ENCODE results near the gene CAPN13.

CAPN13 gene

DNA sequence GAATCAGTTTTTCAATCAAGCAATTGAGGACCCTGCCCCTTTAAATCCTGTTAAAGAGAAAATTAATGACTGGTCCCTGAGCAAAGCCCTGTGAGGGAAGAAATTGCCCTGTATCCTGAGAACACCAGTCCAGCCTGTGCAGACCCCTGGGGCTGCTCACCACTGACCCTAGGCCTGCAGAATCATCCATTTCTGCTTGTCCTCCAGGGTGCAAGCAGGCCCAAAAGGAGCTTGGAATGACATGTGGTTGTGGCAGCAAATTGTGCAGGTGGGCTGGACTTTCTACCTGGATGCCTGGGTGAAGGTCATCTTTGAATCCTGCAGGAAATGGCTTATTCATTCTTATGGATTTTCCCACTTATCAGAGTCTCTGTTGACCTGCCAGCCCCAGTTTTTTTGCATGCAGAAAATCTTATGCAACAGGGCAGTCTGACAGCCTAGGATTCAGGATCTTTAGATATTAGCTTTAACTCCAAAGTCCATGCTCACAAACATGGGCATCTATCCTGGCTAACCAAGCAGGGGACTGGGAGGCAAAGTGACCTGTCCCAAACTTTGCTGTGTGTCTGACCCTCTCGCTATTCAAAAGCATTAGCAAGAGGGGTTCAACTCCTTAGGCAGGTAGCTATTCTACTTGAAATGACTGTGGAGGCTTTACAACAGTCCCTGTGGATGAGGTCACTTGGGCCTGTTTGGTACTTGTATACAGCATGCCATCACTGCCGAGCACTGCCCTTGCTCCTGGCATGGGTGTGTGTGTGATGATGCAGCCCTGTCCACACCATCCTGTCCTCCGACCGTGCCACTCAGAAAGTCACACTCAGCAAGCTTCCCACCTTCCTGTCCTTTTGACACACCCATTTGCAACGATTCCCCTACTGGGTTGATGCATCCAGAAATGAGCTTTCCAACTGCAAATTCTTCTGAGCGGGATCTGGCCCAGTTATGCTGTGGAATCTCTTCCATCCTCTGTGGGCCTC is 85.3 kb downstream of the CAPN13 start:
- no peak for DNase-seq

DNA sequence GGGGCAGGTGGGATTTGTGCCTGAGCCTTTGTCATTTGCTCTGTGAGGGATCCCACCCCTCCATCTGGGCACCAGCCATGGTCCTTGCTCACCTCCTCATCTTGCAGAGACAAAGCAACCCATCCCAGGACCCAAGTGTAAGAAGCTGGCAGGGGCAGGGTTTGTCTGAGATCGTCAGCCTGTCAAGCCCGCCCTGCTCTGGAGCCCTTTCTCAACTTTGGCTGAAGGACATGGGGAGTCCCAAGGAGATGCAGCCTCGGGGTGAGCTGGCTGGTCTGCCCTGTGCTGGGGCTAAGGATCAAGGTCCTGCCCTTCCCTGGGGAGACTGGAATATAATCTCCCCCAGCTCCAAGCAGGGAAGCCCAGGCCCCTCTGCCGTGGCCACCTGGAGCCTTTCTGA is 86.0 kb downstream of the CAPN13 start:
- no peak for DNase-seq

DNA sequence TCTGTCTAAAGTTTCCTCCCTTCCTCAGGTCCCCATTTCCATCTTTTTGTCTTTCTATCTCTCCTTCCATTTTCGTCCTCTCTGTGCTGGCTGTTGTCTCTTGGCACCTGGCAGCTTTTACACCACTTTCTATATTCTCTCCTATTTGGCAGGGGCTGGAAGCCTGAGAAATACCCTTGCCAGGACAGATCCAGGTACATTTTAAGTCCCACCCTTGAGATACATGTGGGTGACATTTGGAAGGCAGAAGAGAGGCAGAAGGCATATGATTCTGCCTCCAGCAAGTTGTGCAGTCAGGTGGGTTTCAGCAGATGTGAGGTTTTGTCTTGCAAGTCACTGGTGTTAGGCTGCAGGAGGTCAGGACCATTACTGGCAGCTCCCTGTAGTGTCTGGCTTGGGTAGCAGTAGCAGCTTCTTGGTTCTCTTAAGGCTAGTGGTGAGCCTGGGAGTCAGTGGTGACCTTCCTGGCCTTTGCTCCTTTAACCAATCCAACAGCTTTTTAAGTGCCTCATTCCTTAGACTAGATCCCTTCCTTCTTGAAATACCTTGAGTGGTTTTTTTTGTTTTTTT is 90.1 kb downstream of the CAPN13 start:
- no peak for DNase-seq

DNA sequence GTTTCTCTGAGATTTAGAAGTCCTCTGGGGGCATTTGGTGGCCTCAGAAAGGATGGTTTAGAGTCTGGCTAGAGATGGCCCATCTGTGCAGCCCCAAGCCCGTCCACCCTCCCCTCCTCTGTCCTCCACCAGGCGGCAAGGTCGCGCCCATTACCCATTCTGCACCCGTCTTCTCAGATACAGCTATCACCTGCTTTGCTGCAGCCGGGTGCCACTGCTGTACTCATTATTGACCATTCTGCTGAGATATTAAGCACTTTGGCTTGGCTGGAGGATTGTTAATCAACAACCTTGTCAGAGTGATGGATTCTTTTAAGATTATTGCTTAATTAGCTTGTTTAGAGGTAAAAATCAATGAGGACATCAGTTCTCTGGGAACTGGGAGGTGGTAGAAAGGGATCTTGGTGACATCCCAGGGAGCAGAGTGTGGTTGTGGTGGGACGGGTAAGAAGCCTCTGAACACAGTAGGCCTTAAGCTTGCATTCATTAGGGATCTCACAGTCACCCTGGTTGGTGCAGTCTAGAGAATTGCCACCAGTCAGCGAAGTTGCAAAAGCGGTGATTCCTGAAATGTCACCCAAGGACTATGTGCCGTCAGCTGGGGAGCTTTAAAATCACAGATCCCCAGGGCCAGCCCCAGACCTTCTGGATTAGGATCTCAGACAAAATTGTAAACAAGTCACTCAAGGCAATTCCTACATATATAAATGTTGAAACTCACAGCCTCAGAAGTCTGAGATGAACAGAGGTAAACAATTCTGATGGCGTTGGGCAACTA is 90.9 kb downstream of the CAPN13 start:
- DNase-seq = no peak

DNA sequence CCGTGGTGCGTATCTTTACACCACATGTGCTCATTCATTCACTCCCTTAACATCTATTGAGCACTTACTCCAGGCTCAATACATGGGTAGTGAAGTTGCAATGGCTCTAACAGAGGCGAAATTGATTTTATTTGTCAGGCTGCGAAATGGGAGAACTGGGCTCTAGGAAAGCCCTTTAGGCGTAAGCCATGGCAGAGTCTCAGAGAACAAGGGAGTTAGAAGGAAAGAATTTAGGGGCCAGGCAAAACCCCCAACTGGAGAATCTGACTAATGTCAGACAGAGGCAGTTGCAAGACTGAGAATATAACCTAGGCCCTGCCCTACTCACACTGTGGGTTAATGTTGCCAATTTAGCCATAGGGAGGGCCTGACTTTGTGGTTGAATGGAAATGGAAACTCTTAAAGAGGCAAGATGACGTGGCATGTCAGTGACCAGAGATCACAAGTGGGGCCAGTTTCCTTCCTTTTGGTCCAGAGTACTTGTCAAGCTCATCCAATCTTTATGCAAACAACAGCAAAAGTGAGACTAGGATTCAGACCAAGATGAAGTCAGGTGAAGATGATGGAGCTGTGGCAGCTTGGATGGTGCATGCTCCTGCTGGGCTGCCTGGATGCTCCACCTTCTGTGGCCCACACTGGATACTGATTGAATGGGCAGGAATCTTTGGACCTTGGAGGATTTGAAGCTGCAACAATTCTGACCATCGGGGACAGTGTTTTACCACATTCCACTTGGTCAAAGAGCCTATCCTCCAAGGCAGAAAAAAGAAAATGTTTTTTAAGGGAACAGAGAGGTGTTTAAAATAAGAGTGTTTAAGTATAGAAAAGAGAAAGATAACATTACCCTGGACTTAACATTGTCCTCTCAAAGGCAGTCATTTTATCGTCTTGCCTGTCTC is 92.2 kb downstream of the CAPN13 start:
- no peak for DNase-seq

DNA sequence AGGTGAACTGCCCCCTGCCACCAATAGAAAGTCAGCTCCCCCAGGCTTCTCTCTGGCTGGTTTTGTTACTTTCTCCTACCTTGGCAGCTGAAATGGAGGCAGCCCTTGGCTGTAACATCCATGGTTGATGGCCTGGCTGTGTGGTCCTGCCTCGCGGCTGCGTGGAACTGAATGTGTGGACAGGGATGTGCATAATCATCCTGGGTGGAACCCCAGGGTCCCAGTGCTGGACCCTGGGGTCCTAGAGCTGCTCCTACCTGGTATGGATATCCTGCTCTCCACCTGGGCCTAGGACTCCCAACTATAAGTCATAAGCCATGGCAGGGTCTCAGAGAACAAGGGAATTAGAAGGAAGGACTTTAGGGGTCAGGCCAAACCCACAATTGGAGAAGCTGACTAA is 93.5 kb downstream of the CAPN13 start:
- DNase-seq = no peak

DNA sequence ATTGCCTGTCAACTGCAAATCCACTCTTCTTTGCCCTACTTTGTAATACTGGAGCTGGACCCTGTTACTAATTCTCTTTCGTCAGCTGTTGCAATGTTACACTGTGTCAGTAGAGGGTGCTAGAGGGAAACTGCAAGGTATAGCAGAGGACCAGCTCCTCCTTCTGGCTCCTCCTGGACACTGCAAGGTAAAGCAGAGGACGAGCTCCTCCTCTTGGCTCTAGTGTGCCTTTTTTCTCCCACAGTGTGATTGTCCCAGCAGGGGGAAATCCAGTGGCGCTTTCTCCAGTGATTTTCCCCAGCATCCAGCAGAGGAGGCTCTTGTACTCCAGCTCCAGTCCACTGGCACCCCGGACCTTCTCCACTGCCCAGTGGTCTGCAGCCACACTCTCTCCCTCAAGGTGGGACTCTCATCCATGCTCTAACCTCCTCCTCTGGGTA is 95.6 kb downstream of the CAPN13 start:
- peak; percentile 83 for DNase-seq

DNA sequence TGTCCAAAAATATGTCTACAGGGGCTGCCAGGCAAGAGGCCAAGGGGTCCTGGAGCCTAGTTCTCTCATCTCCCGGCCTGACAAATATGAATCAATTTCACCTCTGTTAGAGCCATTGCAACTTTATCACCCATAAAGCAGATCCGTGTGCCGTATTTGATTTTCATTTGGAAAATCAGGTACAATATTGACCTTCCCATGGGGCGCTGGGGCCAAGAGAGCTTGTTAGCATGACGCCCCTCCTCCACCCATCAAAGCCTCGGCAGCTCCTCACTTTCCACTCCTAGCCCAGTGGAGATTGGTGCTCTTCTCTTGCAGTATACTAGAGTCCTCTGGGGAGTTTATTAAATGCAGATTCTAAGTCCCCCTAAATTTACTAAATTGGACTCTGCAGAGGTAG is 96.8 kb downstream of the CAPN13 start:
- no peak for DNase-seq

DNA sequence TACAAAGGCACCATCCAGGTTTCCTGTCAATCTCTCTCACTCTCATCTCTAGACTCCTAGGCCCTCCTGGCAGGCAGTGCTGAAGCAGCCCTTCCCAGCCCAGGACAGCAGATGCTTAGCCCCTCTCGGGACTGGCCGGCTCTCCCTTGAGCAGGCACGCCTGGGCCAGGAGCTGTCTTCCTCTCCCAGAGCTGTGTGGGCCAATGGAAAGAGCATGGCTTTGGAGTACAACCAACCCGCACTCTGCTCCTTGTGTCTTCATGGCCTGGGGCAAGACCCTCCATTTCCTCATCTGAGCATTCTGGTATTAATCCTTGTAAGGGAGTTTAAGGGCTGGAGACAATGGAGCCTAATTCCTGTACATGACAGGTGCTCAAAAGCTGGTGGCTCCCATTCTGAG is 97.2 kb downstream of the CAPN13 start:
- DNase-seq = no peak

DNA sequence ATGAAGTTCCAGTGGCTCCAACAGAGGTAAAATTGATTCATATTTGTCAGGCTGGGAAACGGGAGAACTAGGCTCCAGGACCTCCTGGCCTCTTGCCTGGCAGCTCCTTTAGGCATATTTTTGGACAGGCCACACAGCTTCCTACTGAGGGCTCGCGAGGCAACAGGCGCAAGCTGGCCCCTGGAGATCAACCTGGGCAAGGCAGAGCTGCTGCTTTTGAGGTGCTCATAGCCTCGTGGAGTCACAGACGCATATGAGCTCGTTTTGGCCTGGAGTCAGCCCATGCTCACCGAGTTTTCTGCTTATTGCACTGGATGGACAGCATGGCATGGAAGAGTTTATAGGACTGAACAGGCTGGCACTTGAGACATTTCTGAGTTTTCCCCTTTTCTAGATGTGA is 97.7 kb downstream of the CAPN13 start:
- DNase-seq = no peak

DNA sequence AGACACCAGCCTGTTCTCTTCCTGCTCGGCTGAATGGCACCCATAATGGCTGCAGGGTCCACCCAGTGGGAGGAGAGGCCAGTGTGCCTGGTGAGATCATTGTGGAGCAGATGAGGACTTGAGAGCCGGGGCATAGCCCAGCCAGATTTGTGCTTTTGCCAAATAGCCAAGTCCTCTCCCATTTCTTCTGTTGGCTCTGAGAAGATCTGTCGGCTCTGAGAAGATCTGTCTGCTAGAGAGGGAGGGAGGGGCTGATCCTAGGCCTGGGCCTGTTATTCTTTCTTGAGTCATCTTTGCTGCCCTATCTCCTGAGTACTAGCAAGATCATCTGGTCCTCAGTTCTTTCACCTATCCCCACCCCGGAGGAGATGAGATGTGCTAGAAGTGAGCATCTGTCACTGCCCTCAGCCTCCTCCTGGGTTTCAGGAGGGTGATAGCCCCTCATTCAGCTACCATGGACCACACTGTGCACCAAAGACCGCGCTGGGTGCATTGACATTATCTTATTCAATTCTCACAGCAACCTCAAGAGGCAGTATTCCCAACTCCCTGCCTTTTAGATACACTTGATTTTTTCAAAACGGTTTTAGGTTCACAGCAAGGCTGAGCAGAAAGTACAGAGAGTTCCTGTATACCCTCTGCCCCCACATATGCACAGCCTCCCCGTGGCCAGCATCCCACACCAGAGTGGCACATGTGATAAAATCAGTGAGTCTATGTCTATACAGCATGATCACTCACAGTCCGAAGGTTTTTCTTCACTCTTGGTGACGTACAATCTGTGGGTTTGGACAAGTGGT is 98.6 kb downstream of the CAPN13 start:
- peak; percentile 5 for DNase-seq

DNA sequence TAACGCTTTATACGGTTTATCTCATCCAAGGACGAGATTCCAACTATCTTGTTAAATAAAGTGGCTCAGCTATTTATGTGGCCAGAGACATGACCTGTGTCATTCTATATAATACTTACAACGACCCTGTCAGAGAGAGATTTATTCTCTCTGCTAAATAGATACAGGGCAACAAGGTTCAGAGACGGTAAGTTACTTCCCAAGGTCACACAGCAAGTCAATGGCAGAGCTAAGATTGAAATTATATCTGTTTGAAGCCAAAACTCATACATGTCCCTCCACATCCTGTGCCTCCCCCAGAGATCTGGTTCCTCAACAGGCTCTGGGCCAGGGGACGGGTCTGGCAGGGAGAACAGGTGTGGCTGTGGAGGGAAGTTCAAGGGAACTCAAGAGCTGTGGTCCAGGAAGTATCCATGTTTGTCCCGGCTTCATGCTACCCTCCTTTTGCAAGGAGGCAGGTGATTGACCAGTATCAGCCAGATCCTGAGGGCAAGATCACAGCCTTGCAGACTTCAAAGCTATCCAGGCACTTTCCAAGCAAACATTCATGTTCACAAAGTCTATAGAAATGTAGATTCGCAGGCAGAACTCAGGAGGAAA is 99.8 kb downstream of the CAPN13 start:
- DNase-seq = no peak

DNA sequence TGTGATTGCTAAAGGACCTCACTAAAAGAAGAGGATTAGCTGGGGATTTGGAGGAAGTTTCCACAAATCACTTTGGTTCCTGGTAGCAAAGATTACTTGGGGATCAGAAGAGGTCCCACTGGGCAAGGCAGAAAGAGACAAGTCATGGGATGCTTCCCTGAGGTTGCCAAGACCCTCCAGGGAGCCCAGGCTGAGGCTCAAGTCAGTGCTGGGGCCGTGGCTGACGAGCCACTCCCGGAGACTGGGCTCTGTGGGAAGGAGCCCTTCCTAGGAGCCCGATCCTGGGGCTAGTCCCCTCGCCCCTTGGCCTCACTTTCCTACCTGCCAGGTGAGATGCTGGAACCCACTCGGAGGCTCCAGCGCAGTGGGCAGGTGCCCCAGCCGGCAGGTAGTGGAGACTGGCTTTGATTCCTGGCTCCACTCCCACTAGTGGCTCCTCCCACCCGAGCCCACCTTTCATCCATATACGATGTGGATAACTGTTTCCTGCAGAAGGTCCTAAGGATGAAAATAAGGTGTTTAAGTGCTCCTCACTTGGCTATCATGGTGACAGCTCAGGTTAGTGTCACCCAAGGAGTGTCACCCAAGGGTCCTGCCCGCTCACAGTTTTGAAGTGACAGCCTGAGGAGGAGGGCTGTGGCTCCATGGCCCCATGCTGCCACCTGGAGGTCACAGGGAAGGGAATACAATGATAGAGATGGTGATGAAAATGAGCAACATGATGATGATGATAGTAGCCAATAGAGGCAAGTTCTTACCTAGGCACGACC is 100.5 kb downstream of the CAPN13 start:
- DNase-seq = peak; percentile 56

DNA sequence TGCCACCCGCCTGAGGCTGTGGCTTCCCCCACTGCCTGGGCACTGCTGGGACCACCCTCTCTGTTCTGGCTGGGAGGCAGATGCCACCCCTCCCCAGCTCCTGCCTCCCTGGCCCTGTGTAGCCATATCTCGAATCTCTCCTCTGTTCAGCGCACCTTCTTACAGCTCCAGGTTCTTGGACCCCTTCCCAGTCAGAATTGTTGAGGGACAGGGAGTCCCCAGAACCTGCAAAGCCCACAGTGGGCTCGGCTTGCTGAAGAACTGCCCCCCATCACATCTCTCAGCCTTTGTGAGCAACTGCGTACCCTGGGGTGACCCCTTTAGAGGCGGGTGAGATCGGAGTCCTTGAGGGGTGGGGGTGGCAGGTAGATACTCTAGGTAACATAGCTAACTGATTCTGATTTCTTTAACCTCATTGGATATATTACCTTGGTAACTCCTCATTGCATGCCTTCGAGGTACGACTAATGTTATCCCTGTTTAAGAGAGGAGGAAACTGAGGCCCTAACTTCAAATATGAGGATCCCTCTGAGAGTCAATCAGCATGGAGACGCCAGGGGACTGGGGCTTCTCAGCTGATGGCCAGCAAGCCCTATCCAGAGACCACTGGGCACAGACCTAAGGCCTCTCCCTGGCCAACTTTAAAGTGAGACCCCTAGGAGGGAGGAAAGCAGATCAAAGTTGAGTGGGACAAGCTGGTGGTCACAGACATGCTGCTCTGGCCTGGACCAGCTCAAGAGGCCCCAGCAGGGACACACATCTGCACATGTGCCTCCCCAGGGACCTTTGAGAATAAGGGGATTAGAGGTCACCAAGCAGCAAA is 101.3 kb downstream of the CAPN13 start:
- no peak for DNase-seq

DNA sequence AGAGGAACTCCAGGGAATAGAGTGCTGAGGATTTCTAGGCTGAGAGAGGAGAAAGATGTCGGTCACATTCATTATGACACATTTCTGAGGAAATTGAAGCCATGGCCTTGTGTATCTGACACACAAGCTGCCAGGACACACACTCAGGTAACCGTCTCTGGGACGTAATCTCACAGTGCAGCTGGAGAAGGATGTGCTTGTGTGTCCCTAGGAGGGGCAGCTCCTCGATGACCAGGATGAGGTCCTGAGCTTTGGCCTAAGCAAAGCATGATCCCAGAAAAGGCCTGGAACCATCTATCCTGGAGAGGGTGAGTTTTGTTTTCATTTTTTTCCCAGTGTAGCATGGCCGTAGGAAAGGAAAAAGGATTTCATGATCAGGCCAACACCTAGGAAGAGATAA is 102.2 kb downstream of the CAPN13 start:
- DNase-seq = no peak

DNA sequence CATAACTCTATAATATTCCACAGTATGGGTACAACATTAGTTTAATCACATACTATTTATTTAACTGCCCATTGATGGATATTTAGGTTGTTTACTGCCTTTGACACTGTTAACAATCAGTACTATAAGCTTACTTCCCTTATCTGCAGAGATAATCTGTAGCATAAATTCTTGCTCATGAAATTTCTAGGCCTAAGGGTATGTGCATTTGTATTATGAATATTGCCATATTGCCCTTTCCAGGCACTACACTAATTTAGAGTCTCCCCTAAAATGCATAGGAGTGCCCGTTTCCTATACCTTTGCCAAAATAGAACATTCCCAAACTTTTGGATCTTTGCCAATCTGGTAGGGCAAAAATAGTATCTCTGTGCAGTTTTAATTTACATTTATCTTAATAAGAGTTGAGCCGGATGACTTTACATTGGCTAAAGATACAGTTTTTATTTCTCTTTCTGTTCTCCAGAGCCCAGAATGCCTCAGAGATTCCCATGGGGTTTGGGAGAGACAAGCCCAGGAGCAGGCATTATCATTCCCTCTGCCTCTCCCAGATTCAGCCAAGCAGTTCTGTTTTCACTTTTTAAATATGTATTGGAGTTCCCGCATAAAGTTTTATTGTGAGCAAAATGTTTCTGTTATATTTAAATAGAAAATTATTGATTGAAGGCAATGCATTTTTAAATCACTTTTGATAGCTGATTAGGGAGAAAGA is 102.8 kb downstream of the CAPN13 start:
- DNase-seq = no peak

DNA sequence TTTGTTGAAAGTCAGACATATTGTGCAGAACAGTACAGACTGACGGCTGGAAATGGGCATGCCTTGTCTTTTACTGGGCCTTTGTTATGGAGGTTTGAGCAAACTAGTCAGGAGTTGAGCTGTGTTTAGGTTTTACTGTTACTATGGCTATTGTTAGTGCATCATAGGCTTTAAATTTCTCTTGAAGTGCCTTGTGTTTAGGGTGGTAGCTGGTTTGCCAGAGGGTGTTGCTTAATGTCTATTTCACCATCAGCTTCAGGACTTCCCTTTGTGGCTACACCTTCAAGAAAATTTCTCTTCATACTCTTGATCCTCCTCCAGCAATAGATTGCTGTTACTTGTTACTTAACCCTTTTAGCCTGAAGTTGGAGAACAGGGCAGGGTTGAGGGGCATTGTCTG is 104.6 kb downstream of the CAPN13 start:
- no peak for DNase-seq

DNA sequence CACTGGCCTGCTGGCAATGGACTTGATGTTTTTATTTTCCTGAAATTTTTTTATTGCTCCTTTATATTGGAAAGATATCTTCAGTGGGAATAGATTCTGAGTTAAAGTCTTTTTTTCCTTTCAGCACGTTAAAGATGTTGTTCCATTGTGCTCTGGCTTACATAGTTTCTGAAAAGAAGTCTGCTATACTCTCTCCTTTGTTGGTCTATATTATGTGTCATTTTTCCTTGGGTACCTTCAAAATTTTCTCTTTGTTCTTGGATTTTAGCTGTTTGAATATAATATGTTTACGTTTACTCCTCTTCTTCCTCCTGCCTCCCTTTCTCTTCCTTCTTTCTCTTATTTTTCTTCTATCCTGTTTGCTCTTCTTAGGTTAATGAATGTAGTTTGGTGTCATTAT is 105.5 kb downstream of the CAPN13 start:
- DNase-seq = no peak

All from HCEC 1CT (cell line).